Inferior parietal cortex (tissue), 1 donor: ENCODE data around the gene UQCRFS1.
"Not testable (repeated sequence)": the region's sequence is repeated elsewhere in the genome, so short reads cannot be mapped to it uniquely, and the experiment has no call there.

Source experiments
- DNase-seq: peaks from one replicate; pipeline ENCODE4 v3.0.0-alpha.2; 2016; ENCODE audit errors: extremely low spot score

UQCRFS1 gene

GRCh38 chr19:29212648-29213573 lies at the start of gene UQCRFS1:
Gene UQCRFS1 (minus strand): TSS chr19:29213151. CDS start chr19:29213118, 33 bp downstream.
- DNase-seq: peak; percentile 94

DNA sequence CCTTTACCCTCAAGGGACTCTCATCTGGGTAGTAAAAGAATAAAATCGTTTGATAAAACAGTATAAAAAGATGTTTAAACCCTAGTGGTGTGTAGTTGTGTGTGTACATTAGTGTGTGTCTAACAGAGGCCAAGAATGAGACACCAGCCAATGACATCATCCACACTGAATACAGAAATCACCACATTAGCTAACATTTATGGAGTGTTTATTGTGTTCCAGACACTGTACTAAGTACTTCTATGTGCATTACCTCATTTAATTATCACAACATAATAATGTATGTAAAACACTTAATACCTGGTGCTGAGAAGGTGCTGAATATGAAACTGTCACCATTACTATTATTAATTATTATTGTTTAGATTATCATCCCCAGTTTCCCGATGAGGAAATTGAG lies 49.1 kb upstream of the UQCRFS1 start:
- no peak for DNase-seq

GRCh38 chr19:29260477-29261317 lies 47.7 kb upstream of the UQCRFS1 start:
- DNase-seq: no peak

DNA sequence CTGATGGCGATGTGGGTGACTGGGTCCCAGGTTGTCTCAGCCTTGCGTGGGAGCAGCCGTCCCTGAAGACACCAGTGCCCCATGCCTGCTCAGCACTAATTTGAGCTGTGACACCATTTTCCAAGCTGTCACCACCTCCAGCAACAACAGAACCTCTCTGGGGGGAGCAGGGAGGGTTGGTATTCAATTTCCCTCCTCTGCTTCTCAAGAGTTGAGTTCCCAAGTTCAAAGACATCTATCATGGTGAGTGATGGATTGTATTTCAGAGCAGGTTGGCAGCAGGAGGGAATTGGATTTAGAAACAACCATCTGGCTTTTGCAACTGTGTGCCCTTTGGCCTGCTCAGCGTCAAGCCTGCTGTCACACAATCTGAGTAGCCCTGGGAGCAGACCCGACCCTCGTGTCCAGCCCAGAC lies 46.9 kb upstream of the UQCRFS1 start:
- DNase-seq: no peak

- DNase-seq: no peak
Observed at GRCh38 chr19:29259153-29259552, 46.2 kb upstream of the UQCRFS1 start.

DNA sequence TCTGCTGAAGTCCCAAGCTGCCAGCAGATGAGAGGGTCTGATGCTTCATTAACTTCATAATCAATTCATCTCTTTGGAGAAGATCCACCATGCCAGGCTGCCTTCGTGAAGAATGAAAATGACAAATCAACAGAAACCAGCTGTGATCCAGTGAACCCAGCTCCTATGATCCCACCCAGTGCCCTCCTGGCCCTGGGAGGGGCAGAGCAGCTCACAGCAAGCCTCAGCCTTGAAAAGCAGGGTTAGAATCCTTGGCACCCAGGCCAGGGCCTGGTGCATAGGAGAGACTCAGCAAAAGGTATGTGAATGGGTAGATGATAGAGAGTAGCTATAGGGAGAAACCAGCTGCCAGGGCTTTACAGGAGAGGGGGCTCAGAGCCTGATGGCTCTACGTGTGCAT lies 43.6 kb upstream of the UQCRFS1 start:
- DNase-seq: no peak

DNA sequence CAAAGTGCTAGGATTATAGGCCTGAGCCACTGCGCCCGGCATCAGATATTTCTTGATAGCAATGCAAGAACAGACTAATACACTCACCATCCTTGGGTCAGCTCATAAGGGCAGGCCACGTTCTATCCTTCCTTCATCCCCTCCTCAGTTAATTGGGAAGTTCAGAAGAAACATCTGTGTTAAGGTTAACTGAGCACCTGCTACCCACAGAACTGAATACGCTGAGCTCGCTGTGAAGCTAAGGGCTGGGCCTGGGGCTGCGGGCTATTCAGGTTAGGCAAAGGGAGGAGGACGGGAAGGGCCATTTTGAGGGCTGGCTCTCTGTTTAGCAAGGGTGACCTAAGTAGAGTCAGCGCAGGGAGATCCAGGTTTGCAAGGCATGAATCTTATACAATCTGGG lies 43.0 kb upstream of the UQCRFS1 start:
- no peak for DNase-seq

DNA sequence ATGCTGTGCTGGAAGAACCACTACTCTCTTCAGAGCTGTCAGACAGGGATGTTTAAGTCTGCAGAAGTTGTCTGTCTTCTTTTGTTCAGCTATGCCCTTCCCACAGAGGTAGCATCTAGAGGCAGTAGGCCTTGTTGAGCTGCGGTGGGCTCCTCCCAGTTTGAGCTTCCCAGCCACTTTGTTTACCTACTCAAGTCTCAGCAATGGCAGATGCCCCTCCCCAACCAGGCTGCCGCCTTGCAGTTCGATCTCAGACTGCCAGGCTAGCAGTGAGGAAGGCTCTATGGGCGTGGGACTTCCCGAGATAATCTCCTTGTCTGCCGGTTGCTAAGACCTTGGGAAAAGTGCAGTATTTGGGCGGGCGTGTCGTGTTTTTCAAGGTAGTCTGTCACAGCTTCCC lies 42.1 kb upstream of the UQCRFS1 start:
- no peak for DNase-seq

DNA sequence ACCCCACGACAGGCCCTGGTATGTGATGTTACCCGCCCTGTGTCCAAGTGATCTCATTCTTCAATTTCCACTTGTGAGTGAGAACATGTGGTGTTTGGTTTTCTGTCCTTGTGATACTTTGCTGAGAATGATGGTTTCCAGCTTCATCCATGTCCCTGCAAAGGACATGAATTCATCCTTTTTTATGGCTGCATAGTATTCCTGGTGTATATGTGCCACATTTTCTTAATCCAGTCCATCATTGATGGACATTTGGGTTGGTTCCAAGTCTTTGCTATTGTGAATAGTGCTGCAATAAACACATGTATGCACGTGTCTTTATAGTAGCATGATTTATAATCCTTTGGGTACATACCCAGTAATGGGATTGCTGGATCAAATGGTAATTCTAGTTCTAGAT lies 36.8 kb upstream of the UQCRFS1 start:
- not testable (repeated sequence) for DNase-seq

GRCh38 chr19:29248332-29248844 lies 35.4 kb upstream of the UQCRFS1 start:
- DNase-seq: no peak

DNA sequence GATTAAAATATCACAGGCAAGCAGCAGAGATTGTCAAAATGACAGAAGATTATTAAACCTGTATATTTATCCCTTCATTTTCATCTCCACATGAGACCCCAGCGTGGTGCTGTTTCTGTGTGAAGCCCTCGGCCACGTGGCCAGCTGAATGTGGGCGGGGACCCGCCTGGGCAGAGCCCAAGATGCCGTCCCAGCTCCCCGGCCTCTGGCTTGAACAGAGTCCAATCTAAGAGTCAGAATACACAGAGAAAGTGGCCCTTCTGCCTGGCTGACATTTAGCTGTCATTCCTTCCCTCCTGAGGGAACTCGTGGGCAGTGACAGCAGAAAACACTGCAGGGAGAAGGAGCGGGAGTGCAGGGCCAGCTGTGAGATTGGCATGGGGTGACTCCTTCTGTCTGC lies 34.9 kb upstream of the UQCRFS1 start:
- DNase-seq: no peak

- no peak for DNase-seq
Observed at GRCh38 chr19:29247471-29247870, 34.5 kb upstream of the UQCRFS1 start.

- no peak for DNase-seq
Observed at GRCh38 chr19:29247051-29247450, 34.1 kb upstream of the UQCRFS1 start.

DNA sequence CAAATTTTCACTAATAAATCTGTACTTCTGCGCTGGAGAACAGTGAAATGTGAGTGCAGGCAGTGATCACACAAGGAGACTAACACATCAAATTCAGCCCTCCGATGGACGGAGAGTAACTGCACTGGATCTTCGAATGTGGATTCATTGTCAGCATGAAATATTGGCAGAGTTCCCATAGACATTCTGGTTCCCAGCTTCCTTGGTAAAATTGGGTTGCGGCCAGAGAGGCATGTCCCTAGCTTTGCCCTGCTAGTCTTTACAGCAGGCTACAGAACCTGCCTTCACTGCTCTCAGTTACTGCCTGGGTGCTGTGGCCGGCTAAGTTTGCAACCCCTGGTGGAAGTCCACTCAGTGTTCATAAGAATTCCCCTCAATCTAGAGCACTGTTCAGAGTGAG lies 32.3 kb upstream of the UQCRFS1 start:
- no peak for DNase-seq

DNA sequence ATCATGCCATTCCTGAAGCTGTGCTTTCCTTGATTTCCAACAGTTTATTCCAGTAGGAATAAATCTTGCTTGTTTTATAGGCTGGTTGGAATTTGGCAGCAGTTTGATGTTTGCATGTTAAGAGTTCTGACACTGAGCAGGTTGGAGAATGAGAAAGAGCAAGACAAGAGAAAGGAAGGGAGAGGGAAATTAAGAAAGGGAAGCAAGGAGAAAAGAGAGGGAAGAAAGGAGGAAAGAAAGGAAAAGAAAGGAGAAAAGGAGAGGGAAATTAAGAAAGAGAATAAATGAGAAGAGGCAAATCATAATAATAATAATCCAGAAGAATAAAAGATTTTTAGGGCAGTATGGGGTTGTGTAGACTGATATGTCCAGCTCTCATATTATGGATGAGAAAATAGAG lies 28.4 kb upstream of the UQCRFS1 start:
- DNase-seq: no peak

- DNase-seq: no peak
Observed at GRCh38 chr19:29239213-29239776, 26.3 kb upstream of the UQCRFS1 start.

DNA sequence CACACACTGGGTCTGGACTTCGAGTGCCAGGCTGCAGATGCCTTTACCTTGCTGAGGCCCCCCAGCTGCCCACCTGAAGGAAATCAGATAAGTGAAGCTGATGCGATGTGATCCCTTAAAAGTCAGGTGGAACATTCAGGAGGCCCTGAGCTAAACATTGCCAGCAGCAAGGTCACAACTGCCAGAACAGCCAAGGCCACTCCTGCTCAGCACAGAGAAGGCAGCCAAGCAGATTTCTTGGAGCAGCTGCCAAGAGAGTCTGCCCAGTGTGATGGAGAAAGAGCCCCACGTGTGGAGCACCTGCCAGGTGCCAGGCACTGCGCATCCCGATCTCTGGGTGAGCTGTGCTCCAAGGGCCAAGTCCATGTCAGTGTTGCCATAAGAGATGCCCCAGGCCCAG lies 20.6 kb upstream of the UQCRFS1 start:
- DNase-seq: no peak

- DNase-seq: no peak
Observed at GRCh38 chr19:29232315-29232852, 19.4 kb upstream of the UQCRFS1 start.

- not testable (repeated sequence) for DNase-seq
Observed at GRCh38 chr19:29231306-29231705, 18.4 kb upstream of the UQCRFS1 start.

DNA sequence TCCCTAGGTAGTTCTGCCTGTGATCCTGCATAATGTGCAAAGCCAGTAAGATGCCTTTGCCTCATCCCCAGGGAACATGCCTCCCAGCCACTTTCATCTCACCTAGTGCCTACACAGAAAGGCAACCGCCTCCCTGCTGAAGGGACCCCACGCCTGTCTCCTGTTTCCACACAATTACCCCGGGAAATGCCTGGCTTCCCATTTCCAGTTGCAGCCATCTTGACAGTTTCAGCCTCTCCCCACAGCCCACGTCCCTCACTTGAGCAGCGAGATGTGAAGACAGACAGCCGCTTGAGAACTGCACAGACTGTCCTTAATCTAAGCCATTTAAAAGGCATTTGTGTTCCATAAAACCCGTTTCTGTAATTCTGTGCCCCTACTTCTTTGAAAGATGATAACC lies 4.7 kb upstream of the UQCRFS1 start:
- no peak for DNase-seq

DNA sequence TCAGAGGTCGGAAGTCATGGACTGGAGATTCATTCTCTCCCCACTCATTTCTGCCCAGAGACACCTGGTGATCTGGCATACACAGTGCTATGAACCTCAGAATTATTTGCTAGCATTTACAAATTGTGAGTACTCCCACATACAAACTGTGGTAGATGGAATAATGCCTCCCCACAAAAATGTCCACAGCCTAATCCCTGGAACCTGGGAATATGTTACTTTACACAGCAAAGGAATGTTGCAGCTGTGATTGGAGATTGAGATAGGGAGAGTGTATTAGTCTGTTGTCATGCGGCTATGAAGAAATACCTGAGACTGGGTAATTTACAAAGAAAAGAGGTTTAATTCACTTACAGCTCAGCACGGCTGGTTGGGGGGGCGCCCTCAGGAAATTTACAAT lies 3.1 kb upstream of the UQCRFS1 start:
- DNase-seq: no peak

GRCh38 chr19:29215322-29215845 lies 2.4 kb upstream of the UQCRFS1 start:
- DNase-seq: no peak
